HG03457 (cell line): Measurements from ENCODE around the gene UBR7.
"Not testable (repeated sequence)": the region's sequence is repeated elsewhere in the genome, so short reads cannot be mapped to it uniquely, and the experiment has no call there.

Source experiments
- ATAC-seq: cut with Tn5 transposase; IDR thresholded peaks from one replicate; pipeline ENCODE4 v1.9.1; 2021; ENCODE audit warnings: moderate number of reproducible peaks; ENCODE audit not compliant: unreplicated experiment

The UBR7 gene

DNA sequence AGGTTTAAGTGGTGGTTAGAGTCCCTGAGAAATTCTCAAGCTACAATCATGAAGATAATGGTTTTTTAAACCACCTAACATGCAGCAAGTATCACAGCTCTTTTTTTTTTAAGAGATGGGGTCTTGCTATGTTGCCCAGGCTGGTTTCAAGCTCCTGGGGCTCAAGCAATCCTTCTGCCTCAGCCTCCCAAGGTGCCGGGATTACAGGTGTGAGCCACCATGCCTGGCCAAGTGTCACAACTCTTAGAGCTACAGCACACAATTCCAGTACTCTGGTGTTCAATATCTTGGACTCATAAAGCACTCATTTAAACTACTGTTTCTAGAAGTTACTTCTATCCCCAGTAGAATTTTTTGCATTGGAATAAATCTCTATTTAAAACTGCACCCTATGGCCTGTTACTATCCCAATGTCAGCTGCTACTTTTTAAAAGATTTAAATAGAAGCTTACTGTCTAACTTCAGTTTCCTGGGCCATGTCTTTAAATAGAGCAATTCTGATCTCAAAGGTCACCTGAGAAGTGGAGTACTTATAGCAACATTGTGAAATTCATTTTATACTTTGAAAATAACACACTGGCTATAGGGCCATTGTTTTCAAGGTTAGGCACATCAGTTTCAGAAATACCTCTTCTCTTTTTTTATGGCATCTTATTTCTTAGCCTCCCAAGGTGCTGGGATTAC is 11.6 kb upstream of the UBR7 start:
- no peak for ATAC-seq

DNA sequence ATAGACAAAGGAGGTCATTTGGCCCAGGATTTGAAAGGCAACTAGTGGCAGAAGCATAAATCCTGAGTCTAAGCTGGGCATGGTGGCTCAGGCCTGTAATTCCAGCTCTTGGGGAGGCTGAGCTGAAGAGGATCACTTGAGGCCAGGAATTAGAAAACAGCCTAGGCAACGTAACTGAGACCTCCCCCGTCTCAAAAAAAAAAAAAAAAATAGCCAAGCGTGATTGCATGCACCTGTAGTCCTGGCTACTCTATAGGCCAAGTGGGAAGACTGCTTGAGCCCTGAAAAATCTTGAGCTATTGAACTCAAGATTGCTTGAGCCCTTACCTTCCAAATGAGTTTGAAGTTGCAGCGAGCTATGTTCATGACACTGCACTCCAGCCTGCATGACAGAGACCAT is 8.0 kb upstream of the UBR7 start:
- ATAC-seq = no peak

DNA sequence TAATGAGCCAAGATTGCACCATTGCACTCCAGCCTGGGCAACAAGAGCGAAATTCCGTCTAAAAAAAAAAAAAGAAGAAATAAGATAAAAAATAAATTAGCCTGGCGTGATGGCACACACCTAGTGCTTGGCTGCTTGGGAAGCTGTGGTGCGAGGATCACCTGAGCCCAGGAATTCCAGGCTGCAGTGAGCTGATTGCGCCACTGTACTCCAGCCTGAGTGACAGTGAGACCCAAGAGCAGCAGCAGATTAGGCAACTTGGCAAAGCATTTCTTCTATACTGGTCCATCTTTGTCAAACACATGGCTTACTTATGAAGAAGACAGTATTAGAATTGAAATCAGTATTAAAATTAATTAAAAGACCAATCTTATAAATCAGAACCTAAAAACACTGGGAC is 6.5 kb upstream of the UBR7 start:
- ATAC-seq = no peak

DNA sequence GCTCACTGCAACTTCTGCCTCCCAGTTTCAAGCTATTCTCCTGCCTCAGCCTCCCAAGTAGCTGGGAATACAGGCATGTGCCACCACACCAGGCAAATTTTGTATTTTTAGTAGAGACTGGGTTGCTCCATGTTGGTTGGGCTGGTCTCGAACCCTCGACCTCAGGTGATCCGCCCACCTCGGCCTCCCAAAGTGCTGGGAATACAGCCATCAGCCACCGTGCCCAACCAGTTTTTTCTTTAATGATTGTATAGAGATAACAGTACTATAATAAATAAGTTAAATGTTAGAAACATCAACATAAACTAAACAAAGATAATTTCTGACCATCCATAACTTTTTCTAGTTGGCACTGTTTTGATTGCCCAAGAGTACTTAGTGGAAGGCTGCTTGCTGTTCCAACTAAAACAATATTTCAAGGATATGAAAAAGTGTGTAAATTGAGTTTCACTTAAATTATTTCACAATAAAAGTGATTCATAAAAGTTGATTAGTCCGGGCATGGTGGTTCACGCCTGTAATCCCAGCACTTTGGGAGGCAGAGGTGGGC is 5.8 kb upstream of the UBR7 start:
- ATAC-seq = no peak

- ATAC-seq = peak; percentile 23
Measured at GRCh38 chr14:93207468-93208308, 632 bp downstream of the UBR7 start.

DNA sequence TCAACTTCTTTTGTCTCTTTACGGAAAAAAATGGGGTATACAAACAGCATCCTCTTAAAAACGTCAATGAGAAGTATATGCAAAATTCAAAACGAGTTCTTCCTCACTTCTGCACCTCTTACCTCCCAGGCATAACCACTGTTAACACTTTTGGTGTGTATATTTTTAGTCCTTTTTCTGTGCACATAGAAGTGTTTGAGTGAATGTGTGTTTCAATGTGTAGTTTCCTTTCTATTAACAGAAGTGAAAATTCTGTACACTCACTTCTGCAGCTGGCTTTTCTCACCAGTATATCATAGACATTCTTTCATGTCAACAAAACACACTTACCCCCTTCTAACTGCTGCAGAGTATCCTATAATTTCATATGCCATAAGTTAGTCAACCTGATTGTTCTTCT is 5.4 kb downstream of the UBR7 start:
- no peak for ATAC-seq

- ATAC-seq = no peak
Measured at GRCh38 chr14:93214598-93214997, 7.5 kb downstream of the UBR7 start.

- no peak for ATAC-seq
Measured at GRCh38 chr14:93219103-93219726, 12.2 kb downstream of the UBR7 start.

GRCh38 chr14:93220509-93220908 is 13.5 kb downstream of the UBR7 start:
- no peak for ATAC-seq

GRCh38 chr14:93223565-93223964 is 16.5 kb downstream of the UBR7 start:
- no peak for ATAC-seq

- no peak for ATAC-seq
Measured at GRCh38 chr14:93228550-93228949, 21.5 kb downstream of the UBR7 start.

DNA sequence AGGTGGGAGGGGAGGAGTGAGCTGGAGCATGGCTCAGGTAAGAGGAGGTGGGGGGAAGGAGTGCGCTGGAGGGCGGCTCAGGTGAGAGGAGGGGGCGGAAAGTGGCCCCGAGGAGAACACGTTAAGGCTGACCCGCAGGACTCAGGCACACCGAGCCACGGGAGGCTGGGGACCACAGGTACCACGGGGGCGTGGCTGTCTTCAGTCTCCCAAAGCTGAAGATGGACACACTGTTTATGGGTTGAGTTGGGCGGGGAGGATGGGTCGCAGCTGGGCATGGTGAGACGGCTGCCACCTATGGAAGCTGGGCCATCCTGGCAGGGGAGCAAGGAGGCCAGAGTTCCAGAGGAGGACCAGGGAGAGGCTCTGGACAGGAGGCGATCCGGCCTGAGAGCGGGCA is 23.5 kb downstream of the UBR7 start:
- ATAC-seq = no peak

DNA sequence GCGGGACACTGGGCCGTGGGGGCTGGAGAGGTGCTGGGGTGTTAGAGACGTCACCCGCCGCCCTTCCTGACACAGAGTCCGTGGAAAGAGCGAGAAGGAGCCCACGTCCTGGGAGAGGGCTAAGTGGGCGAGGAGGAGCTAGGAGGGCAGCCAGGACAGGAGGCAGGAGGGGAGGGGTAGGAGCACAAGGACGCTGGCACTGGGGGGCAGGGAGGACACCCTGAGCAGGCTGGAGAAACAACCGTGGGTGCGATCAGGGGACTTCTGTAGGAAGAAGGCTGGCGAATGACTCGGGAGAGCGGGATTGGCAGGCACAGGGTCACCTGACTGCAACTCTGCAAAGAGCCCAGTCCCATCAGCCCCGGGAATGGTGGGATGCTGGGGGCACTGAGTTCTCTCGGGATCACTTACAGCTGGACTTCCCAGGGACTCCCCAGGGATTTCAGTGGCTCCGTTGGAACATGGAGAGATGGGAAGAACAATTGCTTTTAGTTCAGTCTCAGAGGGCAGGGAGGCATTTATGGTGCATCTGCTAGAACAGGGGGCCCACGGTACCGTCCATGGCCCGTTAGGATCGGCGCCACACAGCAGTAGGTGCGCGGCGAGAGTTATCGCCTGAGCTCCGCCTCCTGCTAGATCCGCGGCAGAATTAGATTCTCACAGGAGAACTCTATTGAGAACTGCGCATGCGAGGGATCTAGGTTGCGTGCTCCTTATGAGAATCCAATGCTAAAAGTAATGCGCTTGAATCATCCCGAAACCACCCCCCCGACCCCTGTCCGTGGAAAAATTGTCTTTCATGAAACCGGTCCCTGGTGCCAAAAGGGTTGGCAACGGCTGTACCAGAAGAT is 24.3 kb downstream of the UBR7 start:
- ATAC-seq = no peak

DNA sequence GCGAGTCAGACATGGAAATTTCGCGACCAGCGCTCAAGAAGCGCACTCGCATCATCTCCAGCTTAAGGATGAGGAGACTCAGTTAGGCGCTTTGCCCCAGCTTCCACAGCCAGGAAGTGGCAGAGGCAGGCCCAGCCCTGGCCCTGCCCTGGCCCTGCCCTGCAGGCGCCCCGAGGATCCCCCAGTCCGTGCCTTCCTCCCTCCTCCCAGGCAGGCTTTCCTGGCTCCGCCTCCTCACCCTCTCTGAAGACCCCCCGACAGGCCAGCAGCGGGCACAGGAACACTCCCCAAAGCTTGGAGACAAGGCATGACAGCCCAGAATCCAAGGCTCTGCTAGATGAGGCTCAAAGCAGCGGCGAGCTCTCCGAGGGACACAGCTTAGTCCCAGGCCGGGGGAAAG is 25.1 kb downstream of the UBR7 start:
- no peak for ATAC-seq

GRCh38 chr14:93233078-93233477 is 26.0 kb downstream of the UBR7 start:
- ATAC-seq = not testable (repeated sequence)

- no peak for ATAC-seq
Measured at GRCh38 chr14:93234798-93235197, 27.7 kb downstream of the UBR7 start.

- ATAC-seq = no peak
Measured at GRCh38 chr14:93239869-93240677, 33.0 kb downstream of the UBR7 start.

GRCh38 chr14:93240678-93241000 is 33.6 kb downstream of the UBR7 start:
- ATAC-seq = no peak

DNA sequence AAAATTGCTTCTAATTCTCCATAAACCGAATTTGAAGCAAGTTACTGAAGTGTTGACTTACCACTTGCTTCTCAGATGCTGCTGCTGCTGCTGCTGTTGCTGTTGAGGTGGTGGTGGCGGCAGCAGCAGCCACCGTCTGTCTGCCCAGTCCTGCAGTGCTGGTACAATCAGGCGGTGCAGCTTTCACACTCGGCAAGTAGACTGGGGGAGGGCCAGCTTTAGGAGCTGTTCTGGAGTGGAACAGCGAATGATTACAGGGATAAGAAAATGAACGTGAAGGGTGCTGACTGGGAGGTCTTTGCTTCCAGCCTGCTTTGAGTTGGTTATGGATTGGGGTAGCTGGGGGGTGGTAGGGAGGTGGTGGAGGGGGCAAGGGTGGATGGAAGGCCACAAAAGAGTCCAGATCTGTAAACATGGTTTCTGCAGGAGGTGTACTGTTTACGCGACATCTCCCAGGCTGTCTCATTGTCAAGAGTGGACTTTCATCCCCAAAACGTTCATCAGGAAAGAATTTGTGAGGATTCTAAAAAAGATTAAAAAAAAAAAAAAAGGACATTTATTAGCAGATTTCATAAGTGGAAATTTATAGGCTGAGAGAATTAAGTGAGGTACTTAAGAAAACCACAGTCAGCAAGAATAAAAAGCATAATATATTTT is 38.8 kb downstream of the UBR7 start:
- no peak for ATAC-seq

DNA sequence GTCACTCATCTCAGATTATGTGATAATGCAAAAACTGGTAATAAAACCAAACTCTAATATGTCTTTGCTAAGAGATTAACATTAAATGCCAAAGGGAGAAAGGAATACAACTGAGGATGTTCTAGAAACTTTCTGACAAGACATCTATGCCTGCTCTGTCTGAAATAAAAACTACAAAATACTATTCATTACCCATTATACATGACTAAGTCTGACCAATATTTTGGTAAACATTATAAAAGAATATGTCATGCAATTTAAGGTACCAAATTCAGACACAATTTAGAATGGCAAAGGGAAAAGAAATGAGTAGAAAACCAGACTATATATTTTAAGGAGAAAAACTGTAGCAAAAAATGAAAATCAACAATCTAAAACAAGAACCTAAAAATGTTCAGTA is 39.5 kb downstream of the UBR7 start:
- no peak for ATAC-seq
